Kidney capillary endothelial cell (primary cell): ENCODE data around the gene ANKLE2.

Source experiments
- DNase-seq: peaks from one replicate; pipeline ENCODE4 v3.0.0-alpha.2; 2018; ENCODE audit warnings: low spot score

ANKLE2 gene

GRCh38 chr12:132687211-132688164, 74.1 kb downstream of the ANKLE2 start, which contains the start of the genes POLE and PXMP2:
Gene POLE (minus strand): TSS chr12:132687342. CDS start chr12:132687315, 27 bp downstream.
Gene PXMP2 (plus strand): TSS chr12:132687587. CDS start chr12:132687671, 84 bp downstream.
- peak; percentile 91 for DNase-seq

GRCh38 chr12:132686825-132687210, 74.8 kb downstream of the ANKLE2 start:
- no peak for DNase-seq

GRCh38 chr12:132685400-132685799, 76.2 kb downstream of the ANKLE2 start:
- no peak for DNase-seq

GRCh38 chr12:132677492-132677891, 84.1 kb downstream of the ANKLE2 start:
- no peak for DNase-seq

- DNase-seq: no peak
Measured at GRCh38 chr12:132675757-132676432, 85.7 kb downstream of the ANKLE2 start.
